PC-9 (cell line): ENCODE data around the gene FAM234A. TPM values are rescaled to one million over a fixed set of nuclear protein-coding genes. Genes with fewer than 3 reads are reported as not detected.

ENCODE experiments used
- BruUV-seq: library from RNA; stranded (reverse); fragments of 400-500 nt; replicated peaks from 2 replicates; lab custom pipeline; 2021; lab: Mats Ljungman, UMichigan
- CTCF ChIA-PET: fragments of 300-600 bp; sonication (Branson Sonifier 250); formaldehyde crosslinking; loops from one replicate; lab custom pipeline; 2022; ENCODE audit warnings: antibody characterized with exemption; lab: Charles Lee
- POLR2A ChIA-PET: fragments of 300-600 bp; sonication (Branson Sonifier 250); formaldehyde crosslinking; loops from one replicate; lab custom pipeline; 2022; ENCODE audit warnings: antibody characterized with exemption; ENCODE audit not compliant: unreplicated experiment; lab: Charles Lee
- DNase-seq, 2 experiments: peaks; one replicate each; pipeline versions ENCODE4 v3.0.0 to v3.0.0-alpha.2; 2015 to 2022; ENCODE audit warnings: mixed read lengths in 1 of 2
- H2AFZ ChIP-seq: fragments of 200-600 bp; sonication (generic); 2 replicates; pipeline ENCODE4 v1.8.1; 2017; ENCODE audit warnings: antibody characterized with exemption
- H3F3A ChIP-seq: fragments of 200-600 bp; sonication (generic); 2 replicates; pipeline ENCODE4 v1.8.1; 2017; ENCODE audit warnings: antibody characterized with exemption, mild to moderate bottlenecking, low read depth; ENCODE audit not compliant: insufficient read depth
- H3K27ac ChIP-seq: fragments of 200-600 bp; sonication (generic); 2 replicates; pipeline ENCODE4 v1.6.1; 2016; ENCODE audit warnings: mixed run types
- H3K27me3 ChIP-seq: fragments of 200-600 bp; sonication (generic); 2 replicates; pipeline ENCODE4 v1.6.1; 2016; ENCODE audit warnings: low read depth, mixed run types; ENCODE audit not compliant: insufficient read depth
- H3K36me3 ChIP-seq: fragments of 200-600 bp; sonication (generic); 2 replicates; pipeline ENCODE4 v1.6.1; 2016; ENCODE audit warnings: low read depth, mixed run types
- H3K4me1 ChIP-seq: fragments of 200-600 bp; sonication (generic); replicated peaks from 2 replicates; pipeline ENCODE4 v1.6.1; 2016; ENCODE audit warnings: mixed run types; ENCODE audit not compliant: insufficient read depth
- H3K4me2 ChIP-seq: fragments of 200-600 bp; sonication (generic); 2 replicates; pipeline ENCODE4 v1.6.1; 2017; ENCODE audit warnings: mixed run types
- H3K4me3 ChIP-seq: fragments of 200-600 bp; sonication (generic); 2 replicates; pipeline ENCODE4 v1.6.1; 2016; ENCODE audit warnings: mixed run types
- H3K79me2 ChIP-seq: fragments of 200-600 bp; sonication (generic); 2 replicates; pipeline ENCODE4 v1.6.1; 2017; ENCODE audit warnings: low read depth, mixed run types
- H3K9me2 ChIP-seq: fragments of 200-600 bp; sonication (generic); 2 replicates; pipeline ENCODE4 v1.8.1; 2017; ENCODE audit warnings: mild to moderate bottlenecking; ENCODE audit not compliant: insufficient read depth
- H3K9me3 ChIP-seq: fragments of 200-600 bp; sonication (generic); 2 replicates; pipeline ENCODE4 v1.8.1; 2016; ENCODE audit warnings: low read depth; ENCODE audit not compliant: insufficient read depth
- H4K20me1 ChIP-seq: fragments of 200-600 bp; sonication (generic); 2 replicates; pipeline ENCODE4 v1.8.1; 2017; ENCODE audit not compliant: insufficient read depth
- EZH2 ChIP-seq: fragments of 200-600 bp; sonication (generic); IDR thresholded peaks from 2 replicates; pipeline ENCODE4 v1.8.0; 2017; ENCODE audit warnings: antibody characterized with exemption, low read depth
- intact Hi-C: fragments of 100-400 bp; cut with micrococcal nuclease; formaldehyde crosslinking; loops from one replicate; pipeline ENCODE4 v1.10.0; 2022; ENCODE audit not compliant: unreplicated experiment
- total RNA-seq: library from RNA; stranded (reverse); gene quantifications from 2 replicates; pipeline ENCODE4 v1.2.3, GENCODE V29; 2021
- TF ChIP-seq, protein P1 (sequence below): fragments of 200-600 bp; sonication (generic); conservative IDR thresholded peaks from 2 replicates; pipeline ENCODE4 v1.6.1; 2017; ENCODE audit warnings: mixed run types, antibody characterized with exemption, mild to moderate bottlenecking, moderate library complexity

FAM234A gene
- total RNA-seq, 1 experiment from 2014 or later = 131 TPM

DNA sequence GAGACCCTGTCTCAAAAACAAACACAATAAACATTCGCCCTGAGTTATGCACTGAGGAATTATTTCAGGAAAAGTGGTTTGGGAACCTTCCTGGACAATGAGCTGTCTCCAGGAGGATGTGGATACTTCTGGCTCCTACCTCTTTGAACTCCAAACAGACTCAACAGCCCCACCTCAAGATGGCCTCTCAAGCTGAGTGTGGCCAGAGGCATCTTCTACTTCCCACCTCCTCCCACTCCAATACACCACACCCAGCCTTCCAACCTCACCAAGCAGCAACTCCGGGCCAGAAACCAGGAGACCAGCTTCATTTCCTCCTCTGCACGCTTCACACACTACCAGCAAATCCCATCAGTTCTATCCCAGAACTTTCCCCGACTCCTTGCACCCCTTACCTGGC is 42.8 kb upstream of the FAM234A start:
- Histone ChIP-seq H3K4me1 (no peaks in the 10 kb centered on the region), H3K79me2 (no peaks in the 10 kb centered on the region), H2AFZ (no peak overlapping the region), H3K9me2 (no peaks in the 10 kb centered on the region), H3K27ac (no peak overlapping the region), H3K9me3 (no peaks in the 10 kb centered on the region), H4K20me1 (peaks cover 5% of the 10 kb centered on the region), H3K36me3 (peaks cover 17% of the 10 kb centered on the region), H3K4me2 (no peak overlapping the region), H3F3A (peaks cover 3% of the 10 kb centered on the region; the same call in 1 of the 2 replicates), H3K4me3 (no peak overlapping the region), H3K27me3 (no peaks in the 10 kb centered on the region)
- ChIA-PET CTCF (no interaction called here), POLR2A (no interaction called here)
- no peak for TF ChIP-seq EZH2
- TF ChIP-seq, protein P1, sequence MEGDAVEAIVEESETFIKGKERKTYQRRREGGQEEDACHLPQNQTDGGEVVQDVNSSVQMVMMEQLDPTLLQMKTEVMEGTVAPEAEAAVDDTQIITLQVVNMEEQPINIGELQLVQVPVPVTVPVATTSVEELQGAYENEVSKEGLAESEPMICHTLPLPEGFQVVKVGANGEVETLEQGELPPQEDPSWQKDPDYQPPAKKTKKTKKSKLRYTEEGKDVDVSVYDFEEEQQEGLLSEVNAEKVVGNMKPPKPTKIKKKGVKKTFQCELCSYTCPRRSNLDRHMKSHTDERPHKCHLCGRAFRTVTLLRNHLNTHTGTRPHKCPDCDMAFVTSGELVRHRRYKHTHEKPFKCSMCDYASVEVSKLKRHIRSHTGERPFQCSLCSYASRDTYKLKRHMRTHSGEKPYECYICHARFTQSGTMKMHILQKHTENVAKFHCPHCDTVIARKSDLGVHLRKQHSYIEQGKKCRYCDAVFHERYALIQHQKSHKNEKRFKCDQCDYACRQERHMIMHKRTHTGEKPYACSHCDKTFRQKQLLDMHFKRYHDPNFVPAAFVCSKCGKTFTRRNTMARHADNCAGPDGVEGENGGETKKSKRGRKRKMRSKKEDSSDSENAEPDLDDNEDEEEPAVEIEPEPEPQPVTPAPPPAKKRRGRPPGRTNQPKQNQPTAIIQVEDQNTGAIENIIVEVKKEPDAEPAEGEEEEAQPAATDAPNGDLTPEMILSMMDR = no peak
- no TSS peak for BruUV-seq
- intact Hi-C loops = no loop called here
- DNase-seq = no peak

DNA sequence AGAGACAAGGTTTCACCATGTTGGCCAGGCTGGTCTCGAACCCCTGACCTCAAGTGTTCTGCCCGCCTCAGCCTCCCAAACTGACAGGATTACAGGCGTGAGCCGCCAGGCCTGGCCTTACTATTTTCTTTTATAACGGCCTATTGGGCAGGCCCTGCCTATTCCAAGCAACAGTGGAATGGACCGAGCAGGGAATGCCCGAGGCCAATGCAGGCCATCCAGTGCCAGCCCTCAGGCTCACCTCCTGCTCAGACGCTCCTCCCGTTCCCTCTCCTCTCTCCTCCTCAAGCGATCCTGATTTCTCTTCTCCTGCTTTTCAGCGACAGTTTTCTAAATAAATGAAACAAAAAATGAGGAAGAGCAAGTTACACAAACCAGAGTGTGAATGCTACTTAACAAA is 41.9 kb upstream of the FAM234A start:
- Histone ChIP-seq H4K20me1 (peaks cover 5% of the 10 kb centered on the region), H3K4me1 (no peaks in the 10 kb centered on the region), H3K79me2 (no peaks in the 10 kb centered on the region), H3K4me3 (no peak overlapping the region), H3K36me3 (peaks cover 22% of the 10 kb centered on the region), H3K9me2 (no peaks in the 10 kb centered on the region), H3K9me3 (no peaks in the 10 kb centered on the region), H3F3A (peaks cover 8% of the 10 kb centered on the region), H3K27me3 (no peaks in the 10 kb centered on the region), H2AFZ (no peak overlapping the region), H3K27ac (no peak overlapping the region), H3K4me2 (no peak overlapping the region)
- ChIA-PET POLR2A (no interaction called here), CTCF (interaction anchor here (0.7 kb wide), 1 partner anchor 13 kb away, joined by 16 read pairs; no protein-coding TSS in a partner anchor)
- intact Hi-C loops = no loop called here
- DNase-seq = no peak
- BruUV-seq = no TSS peak
- TF ChIP-seq EZH2 = no peak
- TF ChIP-seq, protein P1 = no peak

DNA sequence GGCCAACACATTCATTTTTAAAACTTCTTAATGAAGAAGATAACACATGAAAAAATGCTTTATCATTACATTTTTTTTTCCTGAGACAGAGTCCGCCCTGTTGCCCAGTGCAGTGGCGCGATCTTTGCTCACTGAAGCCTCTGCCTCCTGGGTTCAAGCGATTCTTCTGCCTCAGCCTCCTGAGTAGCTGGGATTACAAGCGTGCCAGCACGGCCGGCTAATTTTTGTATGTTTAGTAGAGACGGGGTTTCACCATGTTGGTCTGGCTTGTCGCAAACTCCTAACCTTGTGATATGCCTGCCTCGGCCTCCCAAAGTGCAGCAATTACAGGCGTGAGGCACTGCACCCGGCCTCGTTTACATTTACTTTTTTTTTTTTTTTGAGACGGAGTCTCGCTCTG is 41.2 kb upstream of the FAM234A start:
- Histone ChIP-seq H3K9me3 (no peaks in the 10 kb centered on the region), H3F3A (peaks cover 9% of the 10 kb centered on the region), H3K36me3 (peaks cover 24% of the 10 kb centered on the region), H3K4me1 (no peaks in the 10 kb centered on the region), H3K79me2 (no peaks in the 10 kb centered on the region), H3K4me3 (no peak overlapping the region), H3K27ac (no peak overlapping the region), H3K4me2 (no peak overlapping the region), H2AFZ (no peak overlapping the region), H3K27me3 (no peaks in the 10 kb centered on the region), H3K9me2 (no peaks in the 10 kb centered on the region), H4K20me1 (peaks cover 5% of the 10 kb centered on the region)
- CTCF ChIA-PET = no interaction called here
- no TSS peak for BruUV-seq
- intact Hi-C loops = no loop called here
- no peak for DNase-seq
- POLR2A ChIA-PET = no interaction called here
- TF ChIP-seq, protein P1 = no peak
- no peak for TF ChIP-seq EZH2
